ENCODE data around the gene KCNAB1. TPM values are rescaled to one million over a fixed set of nuclear protein-coding genes. Genes with fewer than 3 reads are reported as not detected.

Gene KCNAB1
- polyA plus RNA-seq, 1 experiment = 0.07 TPM

DNA sequence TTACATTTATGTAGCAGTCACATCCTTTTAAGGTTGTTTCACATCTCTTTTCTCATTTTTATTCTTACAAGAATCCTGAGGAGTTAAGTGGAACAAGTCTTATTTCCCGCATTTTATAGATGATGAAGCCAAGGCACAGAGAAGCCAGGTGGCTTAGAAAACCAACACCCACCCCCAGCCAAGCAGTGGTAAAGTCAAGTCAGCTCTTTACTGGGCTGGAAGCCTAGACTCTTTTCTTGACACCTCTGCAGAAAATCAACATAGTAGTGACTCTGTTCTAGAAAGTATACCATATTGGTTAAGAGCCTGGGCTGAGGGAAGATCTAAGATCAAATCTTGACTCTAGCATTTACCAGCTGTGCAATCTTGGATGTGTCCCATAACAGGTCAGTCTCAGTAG, 195.7 kb downstream of the KCNAB1 start:
- H3K4me3 ChIP-seq (ENCODE audit: low read depth, low read length) = no peak overlapping the region
- ChIA-PET POLR2A (no interaction called here), CTCF (interaction anchor here (0.6 kb wide), 1 partner anchor 234 kb away, joined by 4 read pairs; no protein-coding TSS in a partner anchor)
- no peaks in the 10 kb centered on the region for H3K27me3 ChIP-seq (ENCODE audit: control insufficient read depth, insufficient read depth, low read length)
- no peaks in the 10 kb centered on the region for H3K9me3 ChIP-seq (ENCODE audit: control insufficient read depth, insufficient read depth, low read length)
- H3K27ac ChIP-seq (ENCODE audit: low read depth, low read length) = no peak overlapping the region
- no peak for DNase-seq (ENCODE audit: low read depth, low spot score)
- TF ChIP-seq, protein P1, sequence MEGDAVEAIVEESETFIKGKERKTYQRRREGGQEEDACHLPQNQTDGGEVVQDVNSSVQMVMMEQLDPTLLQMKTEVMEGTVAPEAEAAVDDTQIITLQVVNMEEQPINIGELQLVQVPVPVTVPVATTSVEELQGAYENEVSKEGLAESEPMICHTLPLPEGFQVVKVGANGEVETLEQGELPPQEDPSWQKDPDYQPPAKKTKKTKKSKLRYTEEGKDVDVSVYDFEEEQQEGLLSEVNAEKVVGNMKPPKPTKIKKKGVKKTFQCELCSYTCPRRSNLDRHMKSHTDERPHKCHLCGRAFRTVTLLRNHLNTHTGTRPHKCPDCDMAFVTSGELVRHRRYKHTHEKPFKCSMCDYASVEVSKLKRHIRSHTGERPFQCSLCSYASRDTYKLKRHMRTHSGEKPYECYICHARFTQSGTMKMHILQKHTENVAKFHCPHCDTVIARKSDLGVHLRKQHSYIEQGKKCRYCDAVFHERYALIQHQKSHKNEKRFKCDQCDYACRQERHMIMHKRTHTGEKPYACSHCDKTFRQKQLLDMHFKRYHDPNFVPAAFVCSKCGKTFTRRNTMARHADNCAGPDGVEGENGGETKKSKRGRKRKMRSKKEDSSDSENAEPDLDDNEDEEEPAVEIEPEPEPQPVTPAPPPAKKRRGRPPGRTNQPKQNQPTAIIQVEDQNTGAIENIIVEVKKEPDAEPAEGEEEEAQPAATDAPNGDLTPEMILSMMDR (IDR thresholded peaks at IDR 0.05; ENCODE audit: low read depth, low read length) = no peak

DNA sequence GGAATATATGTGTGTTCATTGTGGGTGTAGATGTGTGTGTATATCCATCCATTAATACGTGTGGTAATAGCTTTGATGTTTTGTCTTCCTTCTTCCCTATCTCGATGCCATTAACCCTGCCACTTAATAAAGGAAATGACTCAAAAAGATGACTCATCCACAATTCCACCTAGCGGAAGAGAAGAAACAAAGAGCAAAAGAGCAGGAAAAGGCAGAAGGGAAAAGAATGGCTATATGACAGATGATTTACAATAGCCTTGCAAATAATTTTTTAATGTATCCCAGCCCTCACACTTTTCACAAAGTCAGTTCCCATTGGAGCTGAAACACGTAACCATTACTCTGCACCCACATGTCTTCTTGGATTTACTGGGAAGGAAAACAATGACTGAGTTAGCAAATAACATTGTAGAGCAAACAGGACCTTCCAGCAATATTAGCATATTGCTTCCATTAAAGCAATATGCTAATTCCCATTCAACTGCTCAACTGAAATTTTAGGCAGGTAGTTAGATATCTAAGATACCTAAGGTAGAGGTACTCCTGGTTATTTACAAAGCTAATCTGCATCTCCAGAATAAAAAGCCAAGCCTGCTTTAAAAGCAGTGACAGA, 197.2 kb downstream of the KCNAB1 start:
- TF ChIP-seq, protein P1 (IDR thresholded peaks at IDR 0.05; ENCODE audit: low read depth, low read length) = peak; percentile 20; the same call in 1 of the 2 replicates
- H3K9me3 ChIP-seq (ENCODE audit: control insufficient read depth, insufficient read depth, low read length) = no peaks in the 10 kb centered on the region
- DNase-seq (ENCODE audit: low read depth, low spot score) = no peak
- POLR2A ChIA-PET = no interaction called here
- H3K27ac ChIP-seq (ENCODE audit: low read depth, low read length) = no peak overlapping the region
- H3K27me3 ChIP-seq (ENCODE audit: control insufficient read depth, insufficient read depth, low read length) = no peaks in the 10 kb centered on the region
- H3K4me3 ChIP-seq (ENCODE audit: low read depth, low read length) = no peak overlapping the region
- CTCF ChIA-PET = interaction anchor here (0.9 kb wide), 1 partner anchor 10 kb away, joined by 3 read pairs; no protein-coding TSS in a partner anchor

DNA sequence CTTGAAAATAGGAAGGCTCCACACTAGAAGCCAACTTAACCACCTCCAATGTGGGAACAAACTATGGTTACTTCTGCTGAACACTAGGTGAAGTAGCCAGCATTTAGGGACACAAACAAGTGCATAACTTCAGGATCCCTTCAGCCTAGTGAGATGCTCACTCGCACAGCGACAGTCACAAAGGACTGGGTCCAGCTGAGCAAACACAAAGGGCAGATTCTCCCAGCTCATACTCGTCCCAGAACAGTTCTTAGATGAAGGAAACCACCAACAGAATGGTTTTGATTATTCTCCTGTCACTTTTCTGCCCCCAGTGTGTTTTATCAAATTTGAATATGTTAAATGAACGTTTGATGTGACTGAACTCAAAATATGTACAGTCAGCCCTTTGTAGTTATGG, 201.6 kb downstream of the KCNAB1 start:
- CTCF ChIA-PET = interaction anchor here (0.9 kb wide), 1 partner anchor 188 kb away, joined by 3 read pairs; no protein-coding TSS in a partner anchor
- no peak overlapping the region for H3K27ac ChIP-seq (ENCODE audit: low read depth, low read length)
- no peaks in the 10 kb centered on the region for H3K27me3 ChIP-seq (ENCODE audit: control insufficient read depth, insufficient read depth, low read length)
- no peaks in the 10 kb centered on the region for H3K9me3 ChIP-seq (ENCODE audit: control insufficient read depth, insufficient read depth, low read length)
- H3K4me3 ChIP-seq (ENCODE audit: low read depth, low read length) = no peak overlapping the region
- DNase-seq (ENCODE audit: low read depth, low spot score) = no peak
- POLR2A ChIA-PET = no interaction called here
- TF ChIP-seq, protein P1 (IDR thresholded peaks at IDR 0.05; ENCODE audit: low read depth, low read length) = no peak

DNA sequence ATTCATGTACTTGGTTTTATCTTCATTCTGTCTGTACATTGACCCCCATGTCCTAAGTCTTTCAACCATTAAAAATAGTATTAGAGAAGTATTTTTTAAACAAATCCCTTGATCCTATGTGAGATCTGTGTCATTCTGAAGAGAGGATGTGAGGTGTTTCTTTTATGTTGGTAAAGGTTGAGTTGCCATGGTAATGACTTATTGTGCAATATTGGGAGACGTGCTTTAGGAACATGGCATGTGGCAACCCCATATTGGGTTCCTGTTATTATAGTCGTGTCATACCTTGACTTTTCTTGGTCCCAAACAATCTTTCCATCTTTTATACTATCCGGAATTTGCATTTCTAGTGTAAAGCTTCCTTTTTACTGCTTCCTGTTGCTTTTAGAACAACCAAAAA, 203.1 kb downstream of the KCNAB1 start:
- TF ChIP-seq, protein P1 (IDR thresholded peaks at IDR 0.05; ENCODE audit: low read depth, low read length) = no peak
- no peak overlapping the region for H3K27ac ChIP-seq (ENCODE audit: low read depth, low read length)
- CTCF ChIA-PET = no interaction called here
- H3K27me3 ChIP-seq (ENCODE audit: control insufficient read depth, insufficient read depth, low read length) = no peaks in the 10 kb centered on the region
- DNase-seq (ENCODE audit: low read depth, low spot score) = no peak
- POLR2A ChIA-PET = no interaction called here
- H3K4me3 ChIP-seq (ENCODE audit: low read depth, low read length) = no peak overlapping the region
- H3K9me3 ChIP-seq (ENCODE audit: control insufficient read depth, insufficient read depth, low read length) = no peaks in the 10 kb centered on the region

DNA sequence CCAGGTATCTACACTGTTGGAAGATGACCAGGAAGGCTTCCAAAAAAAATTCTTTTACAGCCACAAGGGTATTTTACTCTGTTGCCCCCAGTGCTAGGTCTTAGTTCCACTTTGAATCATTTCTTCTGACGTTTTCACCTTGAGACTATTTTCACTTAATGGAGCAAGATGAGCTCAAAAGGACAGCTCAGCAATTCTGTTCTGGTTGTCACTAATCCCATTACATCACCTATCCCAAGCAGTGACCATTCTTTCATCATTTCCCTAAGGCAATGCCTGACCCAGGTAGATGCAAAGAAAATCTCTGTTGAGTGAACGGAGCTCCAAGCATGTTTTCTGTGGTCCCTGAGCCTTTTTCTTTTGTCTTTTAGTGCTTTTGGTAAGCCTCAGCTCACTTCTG, 210.0 kb downstream of the KCNAB1 start:
- Histone ChIP-seq H3K27me3 (ENCODE audit: control insufficient read depth, insufficient read depth, low read length) (peaks cover 6% of the 10 kb centered on the region), H3K4me3 (ENCODE audit: low read depth, low read length) (no peak overlapping the region), H3K9me3 (ENCODE audit: control insufficient read depth, insufficient read depth, low read length) (no peaks in the 10 kb centered on the region), H3K27ac (ENCODE audit: low read depth, low read length) (no peak overlapping the region)
- CTCF ChIA-PET = no interaction called here
- TF ChIP-seq, protein P1 (IDR thresholded peaks at IDR 0.05; ENCODE audit: low read depth, low read length) = no peak
- POLR2A ChIA-PET = no interaction called here
- no peak for DNase-seq (ENCODE audit: low read depth, low spot score)

Measured in AG04450 (cell line).